ENCODE results near the gene ABTB1. TPM values are rescaled to one million over a fixed set of nuclear protein-coding genes. Genes with fewer than 3 reads are reported as not detected.

Gene ABTB1
- total RNA-seq, 2 donors from 2014 or later: 14.9 to 22.9 TPM

DNA sequence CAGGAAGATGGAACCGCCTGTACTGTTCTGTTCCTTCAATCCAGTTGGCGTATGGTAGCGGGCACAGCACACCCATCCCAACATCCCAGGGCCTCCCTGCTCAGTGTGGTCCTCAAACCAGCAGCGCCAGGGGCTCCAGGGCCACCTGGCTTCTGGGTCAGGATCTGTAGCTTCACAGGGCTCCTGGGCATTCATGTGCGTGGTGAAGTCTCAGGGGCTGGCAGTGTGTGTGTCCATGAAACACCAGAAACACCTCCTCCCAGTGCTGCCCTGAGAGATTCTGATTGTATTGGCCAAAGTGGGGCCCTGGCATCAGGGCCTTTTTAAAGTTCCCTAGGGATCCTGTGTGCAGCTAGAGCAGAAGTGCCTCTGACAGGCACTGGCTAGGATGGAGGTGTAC lies 42.1 kb downstream of the ABTB1 start:
- H3K4me3 ChIP-seq: no peak overlapping the region
- no peaks in the 10 kb centered on the region for H3K9me3 ChIP-seq
- TF ChIP-seq, protein P1, sequence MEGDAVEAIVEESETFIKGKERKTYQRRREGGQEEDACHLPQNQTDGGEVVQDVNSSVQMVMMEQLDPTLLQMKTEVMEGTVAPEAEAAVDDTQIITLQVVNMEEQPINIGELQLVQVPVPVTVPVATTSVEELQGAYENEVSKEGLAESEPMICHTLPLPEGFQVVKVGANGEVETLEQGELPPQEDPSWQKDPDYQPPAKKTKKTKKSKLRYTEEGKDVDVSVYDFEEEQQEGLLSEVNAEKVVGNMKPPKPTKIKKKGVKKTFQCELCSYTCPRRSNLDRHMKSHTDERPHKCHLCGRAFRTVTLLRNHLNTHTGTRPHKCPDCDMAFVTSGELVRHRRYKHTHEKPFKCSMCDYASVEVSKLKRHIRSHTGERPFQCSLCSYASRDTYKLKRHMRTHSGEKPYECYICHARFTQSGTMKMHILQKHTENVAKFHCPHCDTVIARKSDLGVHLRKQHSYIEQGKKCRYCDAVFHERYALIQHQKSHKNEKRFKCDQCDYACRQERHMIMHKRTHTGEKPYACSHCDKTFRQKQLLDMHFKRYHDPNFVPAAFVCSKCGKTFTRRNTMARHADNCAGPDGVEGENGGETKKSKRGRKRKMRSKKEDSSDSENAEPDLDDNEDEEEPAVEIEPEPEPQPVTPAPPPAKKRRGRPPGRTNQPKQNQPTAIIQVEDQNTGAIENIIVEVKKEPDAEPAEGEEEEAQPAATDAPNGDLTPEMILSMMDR (IDR thresholded peaks at IDR 0.05): no peak
- no peak for DNase-seq
- no peak overlapping the region for H3K27ac ChIP-seq
- H3K27me3 ChIP-seq: no peaks in the 10 kb centered on the region
- H3K4me1 ChIP-seq: no peaks in the 10 kb centered on the region
- intact Hi-C loops (cut with DNase I): no loop called here
- no peaks in the 10 kb centered on the region for H3K36me3 ChIP-seq
- no peak overlapping the region for H3K9ac ChIP-seq (ENCODE audit: low read depth in 2 of 2, low read length in 2 of 2)

DNA sequence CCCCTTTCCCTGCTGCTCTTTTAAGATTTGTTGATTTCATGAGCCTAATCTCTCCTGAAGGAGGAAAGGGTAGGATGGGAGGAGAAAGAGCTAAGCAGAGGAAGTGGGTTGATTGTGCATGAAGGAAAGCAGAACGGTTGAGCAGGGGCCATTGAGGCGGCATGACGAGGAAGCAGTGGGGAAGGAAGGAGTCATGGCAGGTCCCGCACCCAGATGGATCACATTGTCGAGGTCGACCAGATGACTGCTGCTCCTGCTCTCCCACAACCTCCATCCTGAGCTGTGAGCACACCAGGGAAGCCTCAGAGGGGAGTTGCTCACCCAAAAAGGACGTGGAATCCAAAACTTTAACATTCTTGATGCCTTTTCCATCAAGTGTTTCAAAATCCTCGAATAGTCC lies 42.8 kb downstream of the ABTB1 start:
- Histone ChIP-seq H3K4me3 (no peak overlapping the region), H3K27ac (no peak overlapping the region), H3K9me3 (no peaks in the 10 kb centered on the region), H3K9ac (ENCODE audit: low read depth in 2 of 2, low read length in 2 of 2) (no peak overlapping the region), H3K36me3 (no peaks in the 10 kb centered on the region), H3K4me1 (no peaks in the 10 kb centered on the region), H3K27me3 (no peaks in the 10 kb centered on the region)
- TF ChIP-seq, protein P1 (IDR thresholded peaks at IDR 0.05): no peak
- no peak for DNase-seq
- intact Hi-C loops (cut with DNase I): no loop called here

DNA sequence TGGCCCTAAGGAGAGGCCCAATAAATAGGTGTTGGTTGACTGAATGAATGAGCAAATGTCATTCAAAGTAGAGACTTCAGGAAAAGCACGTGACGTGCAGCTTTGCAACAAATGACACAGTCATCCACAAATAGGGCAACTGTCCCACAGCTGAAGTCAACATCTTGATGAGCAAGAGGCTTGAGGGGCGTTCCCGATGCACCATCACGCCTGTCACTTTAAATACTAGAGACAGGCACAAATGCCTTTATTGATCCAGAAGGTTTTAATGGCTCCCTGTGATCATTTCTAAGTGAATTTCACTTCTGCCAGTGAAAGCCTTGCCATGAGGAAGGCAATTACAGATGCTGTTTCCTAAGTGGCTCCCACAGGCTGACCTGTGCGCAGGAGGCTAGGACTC lies 43.6 kb downstream of the ABTB1 start:
- H3K4me1 ChIP-seq: no peaks in the 10 kb centered on the region
- H3K9ac ChIP-seq (ENCODE audit: low read depth in 2 of 2, low read length in 2 of 2): no peak overlapping the region
- no peak overlapping the region for H3K27ac ChIP-seq
- intact Hi-C loops (cut with DNase I): no loop called here
- TF ChIP-seq, protein P1 (IDR thresholded peaks at IDR 0.05): no peak
- no peaks in the 10 kb centered on the region for H3K9me3 ChIP-seq
- no peak overlapping the region for H3K4me3 ChIP-seq
- H3K27me3 ChIP-seq: no peaks in the 10 kb centered on the region
- no peak for DNase-seq
- no peaks in the 10 kb centered on the region for H3K36me3 ChIP-seq

DNA sequence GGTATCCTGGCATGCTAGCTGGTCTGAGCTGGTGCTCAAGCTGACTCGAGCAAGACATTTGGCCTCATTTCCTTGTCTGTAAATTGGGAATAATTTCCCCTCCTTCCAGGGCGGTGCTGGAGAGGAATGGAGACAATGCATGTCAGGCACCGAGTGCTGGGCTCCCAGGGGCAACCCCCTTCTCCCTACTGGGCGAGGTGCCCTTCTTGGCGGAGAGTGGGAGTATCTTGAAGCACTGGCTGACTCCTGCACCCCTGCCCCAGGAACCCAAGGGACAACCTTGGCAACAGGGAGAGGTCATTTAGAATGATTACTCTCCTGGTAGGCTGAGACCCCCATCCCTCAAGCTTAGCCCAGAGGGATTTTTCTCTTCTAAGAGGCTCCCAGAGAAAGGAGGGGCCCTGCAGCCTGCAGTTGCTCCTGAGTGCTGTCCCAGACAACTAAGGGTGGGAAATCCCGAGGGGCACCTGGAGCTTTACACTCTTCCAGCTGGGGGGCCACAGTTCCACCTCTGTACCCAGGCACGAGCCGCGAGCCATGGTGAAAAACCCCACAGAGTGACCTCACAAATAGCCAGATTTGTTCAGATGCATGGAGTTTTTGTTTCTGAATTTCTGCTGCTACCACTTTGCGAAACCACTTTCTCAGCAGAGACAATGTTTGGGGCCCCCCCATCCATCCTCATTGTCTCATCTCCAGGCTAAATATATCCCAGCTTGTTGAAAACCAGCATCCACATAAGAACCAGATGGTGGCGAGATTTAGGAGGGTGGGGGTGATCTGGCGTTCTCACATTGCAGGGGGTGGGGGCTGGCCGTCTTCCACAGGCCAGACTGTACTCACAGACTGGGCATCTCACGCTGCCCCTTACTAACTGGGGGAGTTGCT lies 44.8 kb downstream of the ABTB1 start:
- Histone ChIP-seq H3K27me3 (no peaks in the 10 kb centered on the region), H3K27ac (no peak overlapping the region), H3K4me3 (no peak overlapping the region), H3K36me3 (no peaks in the 10 kb centered on the region), H3K4me1 (no peaks in the 10 kb centered on the region), H3K9ac (ENCODE audit: low read depth in 2 of 2, low read length in 2 of 2) (no peak overlapping the region), H3K9me3 (no peaks in the 10 kb centered on the region)
- DNase-seq: no peak
- TF ChIP-seq, protein P1 (IDR thresholded peaks at IDR 0.05): no peak
- intact Hi-C loops (cut with DNase I): no loop called here

DNA sequence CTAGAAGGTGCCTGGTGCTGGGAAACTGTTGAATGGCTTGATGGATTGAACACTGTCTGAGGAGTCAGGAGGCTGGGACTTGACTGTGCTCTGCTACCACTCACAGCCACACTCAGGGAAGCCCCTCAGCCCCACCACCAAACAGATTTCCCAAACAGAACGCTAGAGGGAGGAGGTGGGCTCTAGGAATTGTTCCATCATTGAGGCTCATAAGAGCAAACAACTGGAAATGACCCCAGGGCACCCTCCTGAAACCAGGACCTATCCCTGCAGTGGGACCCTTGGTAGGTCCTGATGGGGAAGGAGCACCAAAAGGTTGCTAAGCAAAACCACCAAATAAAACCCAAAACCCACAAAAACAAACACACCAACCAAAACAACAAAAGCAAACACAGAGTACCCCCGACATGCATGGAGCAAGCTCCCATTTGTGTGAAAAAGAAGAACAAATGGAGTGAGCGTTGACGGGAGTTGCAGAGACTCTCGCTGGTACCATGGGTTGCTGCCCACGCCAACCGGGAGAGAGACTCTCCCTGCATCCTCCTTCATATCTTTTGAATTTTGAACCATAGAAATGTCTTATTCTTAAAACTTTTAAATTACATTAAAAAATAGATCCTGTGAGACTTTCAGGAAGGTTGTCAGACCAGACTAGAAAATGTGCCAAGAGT lies 45.6 kb downstream of the ABTB1 start:
- DNase-seq: no peak
- Histone ChIP-seq H3K27me3 (no peaks in the 10 kb centered on the region), H3K9ac (ENCODE audit: low read depth in 2 of 2, low read length in 2 of 2) (no peak overlapping the region), H3K9me3 (no peaks in the 10 kb centered on the region), H3K4me1 (no peaks in the 10 kb centered on the region), H3K27ac (no peak overlapping the region), H3K4me3 (no peak overlapping the region), H3K36me3 (no peaks in the 10 kb centered on the region)
- intact Hi-C loops (cut with DNase I): no loop called here
- TF ChIP-seq, protein P1 (IDR thresholded peaks at IDR 0.05): no peak

All from colonic mucosa (tissue), 4 donors.